Measurements from ENCODE around the gene NTM.

NTM gene

DNA sequence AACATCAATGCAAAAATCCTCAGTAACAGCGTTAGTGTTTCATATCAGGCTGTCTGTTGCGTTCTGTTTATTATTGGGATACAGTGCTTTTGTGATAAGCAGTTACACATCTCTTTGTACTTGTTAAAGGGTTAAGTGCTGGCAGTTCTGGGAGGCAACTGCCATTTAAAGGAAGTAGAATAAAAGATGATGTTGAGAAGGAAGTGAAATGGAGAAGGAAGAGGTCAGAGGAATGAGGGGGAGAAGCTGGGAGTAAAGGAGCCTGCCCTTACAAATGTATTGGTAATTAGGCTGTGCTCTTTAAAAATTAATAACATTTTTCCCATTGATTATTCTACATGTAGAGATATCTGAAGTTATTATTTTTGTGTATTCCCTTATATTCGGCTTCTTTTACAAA, 674.7 kb downstream of the NTM start:
- Histone ChIP-seq H2AFZ (ENCODE audit: low read depth, low read length) (no peak overlapping the region), H3K9me3 (ENCODE audit: low read length) (no peaks in the 10 kb centered on the region), H3K27me3 (ENCODE audit: insufficient read depth, low read length) (no peaks in the 10 kb centered on the region), H3K4me1 (ENCODE audit: insufficient read depth, low read length) (no peaks in the 10 kb centered on the region), H3K4me3 (ENCODE audit: low read length) (no peak overlapping the region), H3K36me3 (ENCODE audit: insufficient read depth, low read length) (no peaks in the 10 kb centered on the region)

- H3K9me3 ChIP-seq (ENCODE audit: low read length), result no peaks in the 10 kb centered on the region
- H3K4me1 ChIP-seq (ENCODE audit: insufficient read depth, low read length), result no peaks in the 10 kb centered on the region
- H2AFZ ChIP-seq (ENCODE audit: low read depth, low read length), result no peak overlapping the region
- H3K4me3 ChIP-seq (ENCODE audit: low read length), result no peak overlapping the region
- no peaks in the 10 kb centered on the region for H3K27me3 ChIP-seq (ENCODE audit: insufficient read depth, low read length)
- H3K36me3 ChIP-seq (ENCODE audit: insufficient read depth, low read length), result no peaks in the 10 kb centered on the region
Observed at GRCh38 chr11:132046288-132046865, 676.0 kb downstream of the NTM start.

DNA sequence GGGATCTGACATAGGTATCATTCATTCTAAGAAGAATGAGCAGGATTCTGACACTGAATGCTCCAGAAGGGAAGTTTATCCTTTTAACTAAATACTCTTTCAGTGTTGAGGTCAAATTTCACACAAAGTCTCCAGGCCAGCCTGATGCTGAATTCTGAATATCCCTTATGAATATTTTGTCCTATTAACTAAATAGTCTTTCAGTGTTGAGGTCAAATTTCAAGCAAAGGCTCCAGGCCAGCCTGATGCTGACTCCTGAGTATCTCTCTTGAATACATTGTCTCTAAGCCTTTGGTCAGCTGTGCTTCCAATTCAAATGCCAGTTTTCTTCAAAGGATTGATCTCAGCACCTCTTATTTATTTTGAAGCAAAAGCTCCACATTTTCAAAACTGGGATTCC, 676.8 kb downstream of the NTM start:
- Histone ChIP-seq H3K36me3 (ENCODE audit: insufficient read depth, low read length) (no peaks in the 10 kb centered on the region), H3K9me3 (ENCODE audit: low read length) (no peaks in the 10 kb centered on the region), H3K27me3 (ENCODE audit: insufficient read depth, low read length) (no peaks in the 10 kb centered on the region), H3K4me3 (ENCODE audit: low read length) (no peak overlapping the region), H3K4me1 (ENCODE audit: insufficient read depth, low read length) (no peaks in the 10 kb centered on the region), H2AFZ (ENCODE audit: low read depth, low read length) (no peak overlapping the region)

DNA sequence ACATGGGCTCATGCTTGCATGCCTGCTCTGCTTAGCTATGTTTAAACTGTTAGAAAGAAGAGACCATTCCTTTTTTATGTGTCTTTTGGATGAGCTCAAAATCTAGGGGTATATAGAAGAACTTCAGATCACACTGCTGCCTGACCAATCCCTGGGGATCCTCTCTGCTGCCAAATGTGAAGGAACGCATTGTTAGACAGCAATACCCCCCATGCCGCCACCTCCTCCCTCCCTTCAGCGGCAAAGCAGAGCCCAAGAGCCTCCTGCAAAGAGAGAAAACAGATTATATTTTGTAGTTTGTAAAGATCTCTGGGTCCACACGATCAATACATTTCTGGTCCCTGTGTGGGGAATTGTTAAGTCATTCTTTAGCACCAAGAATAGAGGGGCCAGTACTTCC, 677.6 kb downstream of the NTM start:
- no peak overlapping the region for H2AFZ ChIP-seq (ENCODE audit: low read depth, low read length)
- no peaks in the 10 kb centered on the region for H3K4me1 ChIP-seq (ENCODE audit: insufficient read depth, low read length)

GRCh38 chr11:132049205-132049604, 678.8 kb downstream of the NTM start:
- Histone ChIP-seq H3K4me3 (ENCODE audit: low read length) (no peak overlapping the region), H2AFZ (ENCODE audit: low read depth, low read length) (no peak overlapping the region), H3K36me3 (ENCODE audit: insufficient read depth, low read length) (no peaks in the 10 kb centered on the region), H3K27me3 (ENCODE audit: insufficient read depth, low read length) (no peaks in the 10 kb centered on the region), H3K9me3 (ENCODE audit: low read length) (no peaks in the 10 kb centered on the region), H3K4me1 (ENCODE audit: insufficient read depth, low read length) (no peaks in the 10 kb centered on the region)

More for the DNA sequence above, 677.6 kb downstream of the NTM start:
- Histone ChIP-seq H3K36me3 (ENCODE audit: insufficient read depth, low read length) (no peaks in the 10 kb centered on the region), H3K4me3 (ENCODE audit: low read length) (no peak overlapping the region), H3K9me3 (ENCODE audit: low read length) (no peaks in the 10 kb centered on the region), H3K27me3 (ENCODE audit: insufficient read depth, low read length) (no peaks in the 10 kb centered on the region)

DNA sequence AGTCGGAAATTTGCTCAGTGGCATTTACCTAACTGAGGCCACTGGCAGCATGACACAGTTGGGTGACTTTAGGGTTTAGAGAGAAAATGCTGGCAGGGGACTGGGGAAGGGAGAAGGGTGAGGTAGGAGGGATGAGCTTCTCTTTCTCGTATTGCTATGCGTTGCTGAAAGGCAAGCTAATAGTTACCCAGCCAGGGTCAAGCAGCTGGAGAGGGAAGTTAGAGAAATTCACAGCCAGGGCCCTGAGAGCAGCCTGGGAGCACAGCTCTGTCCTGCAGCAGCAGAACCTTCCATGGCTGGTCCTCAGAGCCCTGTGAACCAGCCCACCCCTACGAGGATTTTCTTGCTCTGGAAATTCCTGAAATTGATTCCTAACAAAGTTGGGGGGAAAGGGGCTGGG, 679.6 kb downstream of the NTM start:
- H3K9me3 ChIP-seq (ENCODE audit: low read length), result no peaks in the 10 kb centered on the region
- no peaks in the 10 kb centered on the region for H3K4me1 ChIP-seq (ENCODE audit: insufficient read depth, low read length)
- no peaks in the 10 kb centered on the region for H3K27me3 ChIP-seq (ENCODE audit: insufficient read depth, low read length)
- H3K4me3 ChIP-seq (ENCODE audit: low read length), result no peak overlapping the region
- no peak overlapping the region for H2AFZ ChIP-seq (ENCODE audit: low read depth, low read length)
- H3K36me3 ChIP-seq (ENCODE audit: insufficient read depth, low read length), result no peaks in the 10 kb centered on the region

DNA sequence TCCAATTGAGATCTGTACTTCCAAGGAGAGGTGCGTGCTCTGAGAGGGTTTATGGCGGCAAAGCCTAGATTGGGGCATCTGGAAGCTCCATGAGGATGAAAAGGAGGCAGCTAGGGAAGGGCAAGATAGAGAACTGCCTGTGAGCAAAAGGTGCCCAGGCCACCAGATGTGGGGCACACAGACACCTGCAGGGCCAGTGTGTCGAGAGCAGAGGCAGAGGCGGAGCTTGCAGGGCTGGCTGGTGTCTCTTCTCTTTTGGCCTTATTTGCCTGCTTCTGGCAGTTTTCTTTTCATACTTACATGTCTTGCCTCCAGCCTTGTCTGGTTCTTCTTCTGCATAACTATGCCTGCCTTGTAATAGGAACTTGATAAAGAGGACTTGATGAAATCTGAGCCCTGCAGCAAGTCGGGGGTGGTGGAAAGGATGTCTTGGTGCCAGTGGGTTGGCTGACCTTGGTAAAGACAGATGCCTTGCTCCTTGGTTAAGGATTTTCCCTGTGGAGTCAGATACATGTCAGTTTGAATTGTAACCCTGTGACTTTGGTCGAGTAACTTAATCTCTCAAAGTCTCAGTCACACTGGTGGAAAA, 680.3 kb downstream of the NTM start:
- no peaks in the 10 kb centered on the region for H3K36me3 ChIP-seq (ENCODE audit: insufficient read depth, low read length)
- no peaks in the 10 kb centered on the region for H3K9me3 ChIP-seq (ENCODE audit: low read length)
- H2AFZ ChIP-seq (ENCODE audit: low read depth, low read length), result no peak overlapping the region
- H3K27me3 ChIP-seq (ENCODE audit: insufficient read depth, low read length), result no peaks in the 10 kb centered on the region
- H3K4me3 ChIP-seq (ENCODE audit: low read length), result no peak overlapping the region
- H3K4me1 ChIP-seq (ENCODE audit: insufficient read depth, low read length), result no peaks in the 10 kb centered on the region

- Histone ChIP-seq H3K9me3 (ENCODE audit: low read length) (no peaks in the 10 kb centered on the region), H3K4me3 (ENCODE audit: low read length) (no peak overlapping the region), H3K4me1 (ENCODE audit: insufficient read depth, low read length) (no peaks in the 10 kb centered on the region), H3K36me3 (ENCODE audit: insufficient read depth, low read length) (no peaks in the 10 kb centered on the region), H3K27me3 (ENCODE audit: insufficient read depth, low read length) (no peaks in the 10 kb centered on the region), H2AFZ (ENCODE audit: low read depth, low read length) (no peak overlapping the region)
Observed at GRCh38 chr11:132051704-132052103, 681.3 kb downstream of the NTM start.

GRCh38 chr11:132052342-132052741, 681.9 kb downstream of the NTM start:
- no peak overlapping the region for H3K4me3 ChIP-seq (ENCODE audit: low read length)
- no peaks in the 10 kb centered on the region for H3K27me3 ChIP-seq (ENCODE audit: insufficient read depth, low read length)
- H2AFZ ChIP-seq (ENCODE audit: low read depth, low read length), result no peak overlapping the region
- no peaks in the 10 kb centered on the region for H3K4me1 ChIP-seq (ENCODE audit: insufficient read depth, low read length)
- H3K9me3 ChIP-seq (ENCODE audit: low read length), result no peaks in the 10 kb centered on the region
- no peaks in the 10 kb centered on the region for H3K36me3 ChIP-seq (ENCODE audit: insufficient read depth, low read length)

- H3K36me3 ChIP-seq (ENCODE audit: insufficient read depth, low read length), result no peaks in the 10 kb centered on the region
- no peaks in the 10 kb centered on the region for H3K27me3 ChIP-seq (ENCODE audit: insufficient read depth, low read length)
- no peak overlapping the region for H2AFZ ChIP-seq (ENCODE audit: low read depth, low read length)
- no peaks in the 10 kb centered on the region for H3K4me1 ChIP-seq (ENCODE audit: insufficient read depth, low read length)
- no peaks in the 10 kb centered on the region for H3K9me3 ChIP-seq (ENCODE audit: low read length)
- H3K4me3 ChIP-seq (ENCODE audit: low read length), result no peak overlapping the region
Observed at GRCh38 chr11:132052904-132053303, 682.5 kb downstream of the NTM start.

GRCh38 chr11:132054822-132055221, 684.4 kb downstream of the NTM start:
- H3K4me1 ChIP-seq (ENCODE audit: insufficient read depth, low read length), result no peaks in the 10 kb centered on the region
- no peaks in the 10 kb centered on the region for H3K36me3 ChIP-seq (ENCODE audit: insufficient read depth, low read length)
- no peaks in the 10 kb centered on the region for H3K27me3 ChIP-seq (ENCODE audit: insufficient read depth, low read length)
- no peak overlapping the region for H3K4me3 ChIP-seq (ENCODE audit: low read length)
- no peak overlapping the region for H2AFZ ChIP-seq (ENCODE audit: low read depth, low read length)
- H3K9me3 ChIP-seq (ENCODE audit: low read length), result no peaks in the 10 kb centered on the region

DNA sequence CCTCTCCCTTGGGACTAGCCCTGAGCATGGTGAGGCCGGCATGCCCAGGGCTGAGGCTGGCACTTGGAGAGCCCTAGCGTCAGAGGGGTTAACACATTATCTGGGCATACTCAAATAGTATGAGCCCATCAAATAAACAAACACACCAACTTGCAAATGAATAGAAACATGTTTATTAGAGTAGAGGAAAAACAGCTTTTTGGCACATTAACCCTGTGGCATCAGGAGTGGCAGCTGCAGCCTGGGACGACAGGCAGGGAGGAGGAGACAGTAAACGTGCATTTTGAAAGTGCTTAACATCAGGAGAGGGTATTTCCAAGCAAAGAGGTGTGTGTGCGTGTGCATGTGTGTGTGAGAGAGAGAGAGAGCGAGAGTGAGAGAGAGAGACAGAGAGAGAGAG, 684.9 kb downstream of the NTM start:
- H3K9me3 ChIP-seq (ENCODE audit: low read length), result no peaks in the 10 kb centered on the region
- no peaks in the 10 kb centered on the region for H3K4me1 ChIP-seq (ENCODE audit: insufficient read depth, low read length)
- H3K27me3 ChIP-seq (ENCODE audit: insufficient read depth, low read length), result no peaks in the 10 kb centered on the region
- no peaks in the 10 kb centered on the region for H3K36me3 ChIP-seq (ENCODE audit: insufficient read depth, low read length)
- H3K4me3 ChIP-seq (ENCODE audit: low read length), result no peak overlapping the region
- no peak overlapping the region for H2AFZ ChIP-seq (ENCODE audit: low read depth, low read length)

- Histone ChIP-seq H3K9me3 (ENCODE audit: low read length) (no peaks in the 10 kb centered on the region), H3K4me1 (ENCODE audit: insufficient read depth, low read length) (no peaks in the 10 kb centered on the region), H2AFZ (ENCODE audit: low read depth, low read length) (no peak overlapping the region), H3K27me3 (ENCODE audit: insufficient read depth, low read length) (no peaks in the 10 kb centered on the region), H3K4me3 (ENCODE audit: low read length) (no peak overlapping the region), H3K36me3 (ENCODE audit: insufficient read depth, low read length) (no peaks in the 10 kb centered on the region)
Observed at GRCh38 chr11:132056689-132057088, 686.3 kb downstream of the NTM start.

- H3K9me3 ChIP-seq (ENCODE audit: low read length), result no peaks in the 10 kb centered on the region
- no peak overlapping the region for H3K4me3 ChIP-seq (ENCODE audit: low read length)
- no peaks in the 10 kb centered on the region for H3K36me3 ChIP-seq (ENCODE audit: insufficient read depth, low read length)
- H3K27me3 ChIP-seq (ENCODE audit: insufficient read depth, low read length), result no peaks in the 10 kb centered on the region
- no peaks in the 10 kb centered on the region for H3K4me1 ChIP-seq (ENCODE audit: insufficient read depth, low read length)
- no peak overlapping the region for H2AFZ ChIP-seq (ENCODE audit: low read depth, low read length)
Observed at GRCh38 chr11:132057266-132057665, 686.9 kb downstream of the NTM start.

All from neuron (in vitro differentiated cells).